Kidney epithelial cell (primary cell): ENCODE measurements around the gene TOX2. TPM values are rescaled to one million over a fixed set of nuclear protein-coding genes. Genes with fewer than 3 reads are reported as not detected.

Source experiments
- DNase-seq: peaks from one replicate; pipeline ENCODE4 v3.0.0-alpha.2; 2010; ENCODE audit warnings: low read depth
- H3K27me3 ChIP-seq: 2 replicates; pipeline ENCODE4 v1.6.0; 2011; ENCODE audit warnings: low read length; ENCODE audit not compliant: control insufficient read depth, insufficient read depth
- H3K36me3 ChIP-seq: 2 replicates; pipeline ENCODE4 v1.5.1; 2011; ENCODE audit warnings: low read length; ENCODE audit not compliant: control insufficient read depth, insufficient read depth
- H3K4me3 ChIP-seq: 2 replicates; pipeline ENCODE4 v1.5.1; 2011; ENCODE audit warnings: low read depth, mild to moderate bottlenecking, control low read depth, low read length
- total RNA-seq: library from RNA; depleted of rRNA; stranded (reverse); fragments of >200 nt; gene quantifications from 2 replicates; pipeline ENCODE4 v1.2.3, GENCODE V29; 2015
- TF ChIP-seq, protein P1 (sequence below): IDR thresholded peaks from 2 replicates; pipeline ENCODE4 v1.5.1; 2011; ENCODE audit warnings: mild to moderate bottlenecking, moderate library complexity, low read length, control low read depth, inconsistent platforms; ENCODE audit not compliant: insufficient read depth, poor library complexity, severe bottlenecking

The TOX2 gene
- total RNA-seq, 1 donor from 2014 or later, result 7.3 TPM

DNA sequence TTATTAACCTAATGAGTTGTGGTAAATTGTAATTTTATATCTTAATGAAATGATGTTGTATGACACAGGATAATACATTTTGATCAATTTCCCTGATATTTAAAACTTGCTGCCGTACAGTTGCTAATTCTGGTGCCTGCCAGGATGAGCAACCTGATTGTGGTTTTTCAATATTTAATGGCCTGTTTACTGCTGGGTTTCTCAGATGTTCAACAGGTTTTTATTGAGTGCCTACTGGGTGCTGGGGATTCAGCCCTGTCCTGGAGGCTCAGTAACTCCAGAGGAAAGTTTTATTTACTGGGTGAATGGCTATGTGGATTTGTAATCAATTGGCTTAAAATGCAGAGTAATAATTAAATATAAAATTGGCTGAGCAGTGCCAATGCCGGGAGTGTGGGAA is 8.0 kb downstream of the TOX2 start:
- no peak for DNase-seq
- Histone ChIP-seq H3K36me3 (no peaks in the 10 kb centered on the region), H3K27me3 (peaks cover 18% of the 10 kb centered on the region), H3K4me3 (no peak overlapping the region)
- TF ChIP-seq, protein P1, sequence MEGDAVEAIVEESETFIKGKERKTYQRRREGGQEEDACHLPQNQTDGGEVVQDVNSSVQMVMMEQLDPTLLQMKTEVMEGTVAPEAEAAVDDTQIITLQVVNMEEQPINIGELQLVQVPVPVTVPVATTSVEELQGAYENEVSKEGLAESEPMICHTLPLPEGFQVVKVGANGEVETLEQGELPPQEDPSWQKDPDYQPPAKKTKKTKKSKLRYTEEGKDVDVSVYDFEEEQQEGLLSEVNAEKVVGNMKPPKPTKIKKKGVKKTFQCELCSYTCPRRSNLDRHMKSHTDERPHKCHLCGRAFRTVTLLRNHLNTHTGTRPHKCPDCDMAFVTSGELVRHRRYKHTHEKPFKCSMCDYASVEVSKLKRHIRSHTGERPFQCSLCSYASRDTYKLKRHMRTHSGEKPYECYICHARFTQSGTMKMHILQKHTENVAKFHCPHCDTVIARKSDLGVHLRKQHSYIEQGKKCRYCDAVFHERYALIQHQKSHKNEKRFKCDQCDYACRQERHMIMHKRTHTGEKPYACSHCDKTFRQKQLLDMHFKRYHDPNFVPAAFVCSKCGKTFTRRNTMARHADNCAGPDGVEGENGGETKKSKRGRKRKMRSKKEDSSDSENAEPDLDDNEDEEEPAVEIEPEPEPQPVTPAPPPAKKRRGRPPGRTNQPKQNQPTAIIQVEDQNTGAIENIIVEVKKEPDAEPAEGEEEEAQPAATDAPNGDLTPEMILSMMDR, result no peak

DNA sequence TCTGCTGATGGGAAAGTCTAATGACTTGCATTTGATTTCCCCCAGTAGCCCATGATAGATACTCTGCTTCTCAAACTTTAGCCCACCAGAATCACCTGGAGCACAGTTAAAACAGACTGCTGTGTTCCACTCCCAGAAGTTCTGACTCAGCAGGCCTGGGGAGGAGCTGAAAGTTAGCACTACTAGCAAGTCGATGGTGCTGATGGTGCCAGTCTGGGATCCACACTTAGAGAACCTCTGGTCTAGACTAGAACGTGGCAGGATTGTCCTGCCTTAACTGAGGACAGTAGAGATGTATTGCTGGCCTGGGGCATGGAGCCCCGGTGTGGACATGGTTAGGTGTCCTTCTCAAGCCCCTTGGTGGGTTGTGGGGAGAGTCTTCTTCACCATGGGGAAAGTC is 8.7 kb downstream of the TOX2 start:
- TF ChIP-seq, protein P1, result no peak
- H3K36me3 ChIP-seq, result no peaks in the 10 kb centered on the region
- no peak for DNase-seq
- H3K27me3 ChIP-seq, result peaks cover 16% of the 10 kb centered on the region
- no peak overlapping the region for H3K4me3 ChIP-seq

DNA sequence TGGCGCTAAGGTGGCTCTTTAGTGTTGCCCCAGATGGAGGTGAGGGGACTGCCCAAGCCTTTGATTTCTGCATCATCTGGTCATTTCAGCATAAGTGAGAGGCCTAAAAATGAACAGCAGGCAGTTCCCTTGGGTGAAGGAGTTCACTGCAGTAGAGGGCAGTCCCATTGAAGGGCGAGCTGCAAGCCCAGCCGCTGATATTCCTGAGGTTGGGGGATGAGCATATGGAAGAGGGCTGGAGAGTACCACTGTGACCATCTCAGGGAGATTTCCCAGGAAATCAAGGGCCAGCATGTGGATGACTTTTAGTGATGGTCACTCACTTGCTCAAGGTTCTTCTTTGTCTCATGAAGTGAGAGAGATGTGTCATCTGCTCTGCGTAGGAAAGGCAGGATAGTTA is 9.3 kb downstream of the TOX2 start:
- DNase-seq, result no peak
- no peaks in the 10 kb centered on the region for H3K36me3 ChIP-seq
- H3K4me3 ChIP-seq, result no peak overlapping the region
- H3K27me3 ChIP-seq, result peaks cover 18% of the 10 kb centered on the region
- TF ChIP-seq, protein P1, result no peak

DNA sequence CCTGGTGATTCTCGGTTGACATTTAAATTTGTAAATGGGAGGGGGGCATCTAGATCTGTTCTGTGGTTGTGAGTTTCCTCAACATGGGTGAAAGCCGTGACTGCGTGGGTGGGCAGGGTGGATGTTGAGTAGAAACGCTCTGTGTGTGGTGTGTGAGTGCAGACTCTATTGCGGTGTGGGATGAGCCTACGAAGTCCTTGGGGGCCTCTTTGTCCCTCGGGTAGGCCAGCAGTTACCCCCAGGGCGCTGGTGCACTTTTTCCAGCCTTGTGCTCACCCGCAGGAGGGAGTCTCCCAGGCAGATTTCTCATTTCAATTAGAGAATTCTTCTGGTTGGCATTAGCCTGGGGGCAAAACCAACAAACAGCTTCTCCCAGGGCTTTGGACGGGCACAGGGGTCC is 10.6 kb downstream of the TOX2 start:
- Histone ChIP-seq H3K36me3 (no peaks in the 10 kb centered on the region), H3K27me3 (peaks cover 18% of the 10 kb centered on the region), H3K4me3 (no peak overlapping the region)
- TF ChIP-seq, protein P1, result no peak
- no peak for DNase-seq

DNA sequence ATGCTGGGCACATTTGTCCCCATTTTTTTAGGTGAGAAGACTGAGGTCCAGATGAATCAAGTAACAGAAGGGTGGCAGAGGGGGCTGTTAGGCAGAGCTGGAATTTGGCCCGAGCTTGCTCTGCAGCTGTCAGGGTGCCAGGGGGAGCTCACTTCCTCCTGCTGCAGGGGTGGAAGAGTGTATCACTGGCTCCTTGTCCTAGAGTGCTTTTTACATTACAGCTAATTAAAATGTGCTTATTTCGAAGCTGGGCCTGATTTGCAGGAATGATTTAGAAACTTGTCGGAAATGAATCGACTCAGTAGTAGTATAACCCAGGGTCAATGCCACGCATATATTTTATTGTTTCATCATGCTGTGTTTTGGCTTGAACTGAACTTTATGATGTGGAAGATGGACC is 11.1 kb downstream of the TOX2 start:
- peaks cover 18% of the 10 kb centered on the region for H3K27me3 ChIP-seq
- no peak overlapping the region for H3K4me3 ChIP-seq
- TF ChIP-seq, protein P1, result no peak
- H3K36me3 ChIP-seq, result no peaks in the 10 kb centered on the region
- no peak for DNase-seq

DNA sequence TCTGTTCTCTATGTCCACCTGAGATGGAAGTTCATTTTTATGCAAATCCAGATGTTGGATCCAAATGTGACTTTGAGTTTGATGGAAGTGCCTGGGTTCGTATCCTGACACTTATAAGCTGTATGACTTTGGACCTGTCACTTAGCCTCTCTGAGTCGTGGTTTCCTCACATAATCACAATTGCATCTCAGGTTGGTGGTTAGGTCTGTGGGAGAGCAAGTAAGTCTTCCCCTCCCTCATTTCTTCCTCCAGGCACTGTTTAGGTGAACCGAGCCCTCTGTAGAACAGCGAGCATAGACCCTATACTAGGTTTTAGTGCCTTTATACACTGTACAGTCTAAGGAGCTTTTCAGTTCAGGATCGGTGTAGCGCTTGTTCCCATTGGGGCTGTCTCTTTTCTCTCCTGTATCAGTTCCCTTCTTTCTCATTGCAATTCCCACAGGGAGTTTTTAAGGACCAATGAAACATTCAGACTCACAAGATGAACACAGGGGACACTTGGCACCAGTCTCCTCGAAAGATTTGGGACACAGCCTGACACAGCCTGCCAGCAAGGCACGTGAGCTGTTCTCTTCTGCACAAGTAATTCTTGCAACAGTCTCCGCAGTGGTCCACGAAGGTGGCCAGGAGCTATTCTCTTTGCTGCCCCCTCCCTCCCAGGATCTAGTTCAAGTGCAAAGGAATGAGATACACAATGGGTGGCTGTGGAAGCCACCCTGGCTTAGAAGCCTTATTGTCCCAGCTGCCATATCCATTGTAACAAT is 11.8 kb downstream of the TOX2 start:
- no peak for DNase-seq
- Histone ChIP-seq H3K27me3 (peaks cover 18% of the 10 kb centered on the region), H3K36me3 (no peaks in the 10 kb centered on the region), H3K4me3 (no peak overlapping the region)
- TF ChIP-seq, protein P1, result no peak
